ENCODE results near the gene ATF7IP. TPM values are rescaled to one million over a fixed set of nuclear protein-coding genes. Genes with fewer than 3 reads are reported as not detected.

ATF7IP gene
- total RNA-seq, 1 donor = 33.2 TPM

DNA sequence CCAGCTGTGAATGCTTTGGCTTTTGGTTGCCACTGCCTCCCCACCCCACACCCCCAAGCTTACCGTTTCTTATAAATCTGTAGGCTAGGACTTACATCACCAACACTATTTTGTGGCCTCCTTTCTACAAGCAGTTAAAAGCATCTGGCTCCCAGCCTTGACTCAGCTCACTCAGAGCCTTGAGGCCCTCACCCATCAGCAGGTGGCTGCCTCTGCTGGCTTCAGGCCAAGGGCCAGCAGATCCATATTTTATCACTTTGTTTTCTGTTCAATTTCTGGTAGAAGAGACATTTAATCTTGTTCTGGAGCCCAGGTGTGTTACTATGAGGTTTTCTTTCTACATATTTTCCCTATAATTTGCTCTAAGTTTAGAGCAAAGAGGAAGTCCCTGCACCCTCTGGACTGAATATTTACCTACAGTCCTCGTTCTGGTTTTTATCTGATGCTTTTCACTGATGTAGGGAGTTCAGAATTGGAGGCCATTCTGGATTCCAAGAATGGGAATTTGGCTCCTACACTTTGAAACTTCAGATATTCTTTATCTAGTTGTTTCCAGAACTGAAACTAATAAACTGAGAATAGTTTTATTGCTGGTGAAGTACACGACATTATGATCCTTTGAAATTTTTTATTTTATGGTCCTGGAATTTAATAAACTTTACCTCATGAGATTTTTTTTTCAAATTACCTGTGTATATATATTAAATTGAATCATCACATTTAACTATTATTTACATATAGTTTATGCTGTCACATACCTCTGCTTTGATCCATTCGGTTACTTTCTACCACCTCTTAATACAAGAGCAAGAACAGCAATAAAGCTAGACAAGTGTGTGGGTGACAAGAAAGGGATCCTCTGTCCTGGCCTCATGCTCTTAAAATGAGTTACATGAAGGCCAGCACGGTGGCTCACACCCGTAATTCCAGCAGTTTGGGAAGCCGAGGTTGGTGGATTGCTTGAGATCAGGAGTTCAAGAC lies 180.0 kb downstream of the ATF7IP start:
- no peak for DNase-seq (ENCODE audit: low read depth)
- H3K4me3 ChIP-seq (ENCODE audit: low read depth, low read length) = no peak overlapping the region
- no peak for TF ChIP-seq CTCF (IDR thresholded peaks at IDR 0.05; ENCODE audit: insufficient read depth, low read depth, low read length)

DNA sequence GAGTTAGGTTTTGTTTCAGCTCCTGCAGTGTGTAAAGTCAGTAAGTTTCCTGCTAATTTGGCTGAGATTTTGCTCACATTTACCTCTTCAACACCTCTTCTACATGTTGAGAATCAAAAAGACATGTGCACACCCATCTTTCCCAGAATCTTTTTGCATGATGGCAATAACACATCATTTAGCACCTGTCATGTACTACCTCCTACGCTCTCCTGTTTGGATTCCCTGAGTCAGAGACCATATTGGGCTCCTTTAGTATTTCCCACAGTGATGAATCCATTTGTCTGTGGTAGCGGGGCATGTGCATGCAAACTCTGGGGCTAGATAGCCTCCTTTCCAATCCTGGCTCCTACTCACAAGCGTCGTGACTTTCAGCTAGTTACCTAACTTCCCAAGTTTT lies 182.1 kb downstream of the ATF7IP start:
- no peak for TF ChIP-seq CTCF (IDR thresholded peaks at IDR 0.05; ENCODE audit: insufficient read depth, low read depth, low read length)
- no peak overlapping the region for H3K4me3 ChIP-seq (ENCODE audit: low read depth, low read length)
- DNase-seq (ENCODE audit: low read depth) = no peak

- no peak overlapping the region for H3K4me3 ChIP-seq (ENCODE audit: low read depth, low read length)
- no peak for DNase-seq (ENCODE audit: low read depth)
- TF ChIP-seq CTCF (IDR thresholded peaks at IDR 0.05; ENCODE audit: insufficient read depth, low read depth, low read length) = no peak
Observed at GRCh38 chr12:14548609-14549008, 183.1 kb downstream of the ATF7IP start.

Other genes starting within 250 kb of the ATF7IP start
- gene PLBD1, start 202.2 kb downstream of the ATF7IP start, total RNA-seq = 10.0 and 18.1 TPM in 2 replicates

Data from fibroblast of villous mesenchyme (primary cell).